ENCODE measurements around the gene RNF186. TPM values are rescaled to one million over a fixed set of nuclear protein-coding genes. Genes with fewer than 3 reads are reported as not detected.
"Not testable (repeated sequence)": the region's sequence is repeated elsewhere in the genome, so short reads cannot be mapped to it uniquely, and the experiment has no call there.

RNF186 gene
- total RNA-seq, 1 donor from 2014 or later = 0.05 TPM

GRCh38 chr1:19824541-19824940, 9.5 kb upstream of the RNF186 start:
- peak; percentile 71 for DNase-seq (ENCODE audit: low read depth)

DNA sequence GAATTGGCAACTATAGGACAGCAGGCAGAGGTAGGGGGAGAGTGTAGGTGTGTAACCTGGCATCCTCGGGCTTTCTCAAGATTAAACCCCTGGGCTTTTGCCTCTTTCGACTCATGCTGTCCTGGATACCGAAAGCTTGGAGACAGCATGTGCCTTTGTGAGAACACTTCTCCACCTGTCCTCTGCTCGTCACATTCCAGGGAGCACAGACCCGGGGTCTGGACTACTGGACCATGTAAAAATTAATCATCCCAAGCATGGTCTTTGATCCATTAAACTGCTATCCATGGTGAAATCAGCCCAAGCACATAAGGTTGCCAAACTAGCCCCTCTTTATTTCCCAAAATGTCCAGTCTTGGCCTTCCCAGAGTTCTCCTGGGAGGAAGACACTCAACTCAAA, 9.0 kb upstream of the RNF186 start:
- no peak for DNase-seq (ENCODE audit: low read depth)

GRCh38 chr1:19819701-19820100, 4.6 kb upstream of the RNF186 start:
- no peak for DNase-seq (ENCODE audit: low read depth)

DNA sequence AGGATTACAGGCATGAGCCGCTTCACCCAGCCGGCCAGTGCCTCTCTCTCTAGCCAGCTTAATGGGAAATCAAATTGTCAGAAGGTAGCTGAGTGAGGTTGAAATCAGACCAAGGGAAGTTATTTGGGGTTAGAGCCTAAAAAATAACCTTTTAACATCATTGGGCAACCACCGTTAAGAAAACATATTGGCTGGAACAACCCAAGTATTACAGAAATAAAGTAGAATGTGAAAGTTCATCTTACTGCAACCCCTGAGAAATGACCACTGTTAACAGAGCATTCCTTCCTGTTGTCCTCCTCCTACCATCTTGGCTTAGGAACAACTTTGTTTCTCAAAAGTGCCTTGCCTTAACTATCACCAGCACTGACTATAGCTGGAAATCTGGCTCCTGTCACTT, 3.2 kb upstream of the RNF186 start:
- DNase-seq (ENCODE audit: low read depth) = no peak

GRCh38 chr1:19817160-19817559, 2.1 kb upstream of the RNF186 start:
- no peak for DNase-seq (ENCODE audit: low read depth)

DNA sequence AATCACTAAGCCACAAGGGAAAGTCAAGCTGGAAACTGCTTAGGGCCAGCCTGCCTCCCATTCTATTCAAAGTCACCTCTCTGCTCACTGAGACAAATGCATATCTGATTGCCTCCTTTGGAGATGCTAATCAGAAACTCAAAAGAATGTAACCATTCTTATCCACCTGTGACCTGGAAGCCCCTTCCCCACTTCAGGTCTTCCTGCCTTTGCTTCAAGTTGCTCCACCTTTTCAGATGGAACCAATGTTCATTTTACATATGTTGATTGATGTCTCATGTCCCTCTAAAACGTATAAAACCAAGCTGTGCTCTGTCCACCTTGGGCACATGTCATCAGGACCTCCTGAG, 1.6 kb upstream of the RNF186 start:
- not testable (repeated sequence) for DNase-seq (ENCODE audit: low read depth)

- DNase-seq (ENCODE audit: low read depth) = peak; percentile 43
These were observed 986 bp upstream of the RNF186 start for GRCh38 chr1:19815801-19816736.

DNA sequence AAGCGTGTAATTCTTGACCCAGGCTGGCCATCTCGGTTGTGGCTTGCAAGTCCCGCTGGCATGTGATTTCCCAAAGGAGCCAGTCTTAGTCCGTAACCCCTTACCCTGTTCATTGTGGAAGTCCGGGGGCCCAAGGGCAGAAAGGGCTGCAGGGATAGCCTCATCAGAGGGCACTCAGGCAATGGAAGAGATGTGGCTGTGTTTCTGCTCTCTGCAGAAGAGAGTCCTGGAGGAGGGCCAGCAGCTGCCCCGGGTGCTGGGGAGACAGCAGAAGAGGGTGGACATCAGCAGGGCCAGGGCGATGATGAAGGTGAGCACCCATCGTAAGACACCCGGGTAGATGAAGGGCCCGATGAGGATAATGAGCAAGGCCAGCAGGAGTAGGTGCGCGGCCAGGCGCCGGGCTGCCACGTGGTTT, 830 bp downstream of the RNF186 start:
- no peak for DNase-seq (ENCODE audit: low read depth)

GRCh38 chr1:19813643-19813960, 1.5 kb downstream of the RNF186 start:
- DNase-seq (ENCODE audit: low read depth) = no peak

- no peak for DNase-seq (ENCODE audit: low read depth)
These were observed 2.0 kb downstream of the RNF186 start for GRCh38 chr1:19812875-19813642.

GRCh38 chr1:19811206-19811851, 3.8 kb downstream of the RNF186 start:
- peak; percentile 27 for DNase-seq (ENCODE audit: low read depth)

GRCh38 chr1:19809044-19809750, 5.9 kb downstream of the RNF186 start:
- peak; percentile 47 for DNase-seq (ENCODE audit: low read depth)

DNA sequence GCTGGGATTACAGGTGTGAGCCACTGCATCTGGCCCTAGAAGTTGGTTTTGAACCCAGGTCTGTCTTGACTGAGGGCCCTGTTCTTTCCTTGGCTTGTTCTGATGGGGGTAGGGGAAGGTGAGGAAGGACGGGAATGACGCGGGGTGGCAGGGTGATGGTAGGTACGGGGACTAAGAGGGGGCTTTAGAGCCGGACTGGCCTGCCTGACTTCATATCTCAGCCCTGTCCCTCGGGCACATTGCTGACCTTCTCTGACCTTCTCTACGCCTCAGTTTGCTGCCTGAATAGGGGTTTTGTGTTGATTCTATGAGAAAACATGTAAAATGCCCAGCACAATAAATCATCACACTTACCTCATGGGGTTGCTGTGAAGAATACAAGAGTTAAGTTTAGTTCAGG, 6.7 kb downstream of the RNF186 start:
- no peak for DNase-seq (ENCODE audit: low read depth)

- peak; percentile 99 for DNase-seq (ENCODE audit: low read depth)
These were observed 10.2 kb downstream of the RNF186 start for GRCh38 chr1:19804831-19805251.

- no peak for DNase-seq (ENCODE audit: low read depth)
These were observed 12.8 kb downstream of the RNF186 start for GRCh38 chr1:19802269-19802668.

- peak; percentile 79 for DNase-seq (ENCODE audit: low read depth)
These were observed 14.8 kb downstream of the RNF186 start for GRCh38 chr1:19800076-19800804.

GRCh38 chr1:19799230-19800075, 15.6 kb downstream of the RNF186 start, which contains the start of gene TMCO4:
TMCO4 (minus strand) TSS chr1:19799916; CDS start chr1:19780758, 19,158 bp downstream.
- no peak for DNase-seq (ENCODE audit: low read depth)

DNA sequence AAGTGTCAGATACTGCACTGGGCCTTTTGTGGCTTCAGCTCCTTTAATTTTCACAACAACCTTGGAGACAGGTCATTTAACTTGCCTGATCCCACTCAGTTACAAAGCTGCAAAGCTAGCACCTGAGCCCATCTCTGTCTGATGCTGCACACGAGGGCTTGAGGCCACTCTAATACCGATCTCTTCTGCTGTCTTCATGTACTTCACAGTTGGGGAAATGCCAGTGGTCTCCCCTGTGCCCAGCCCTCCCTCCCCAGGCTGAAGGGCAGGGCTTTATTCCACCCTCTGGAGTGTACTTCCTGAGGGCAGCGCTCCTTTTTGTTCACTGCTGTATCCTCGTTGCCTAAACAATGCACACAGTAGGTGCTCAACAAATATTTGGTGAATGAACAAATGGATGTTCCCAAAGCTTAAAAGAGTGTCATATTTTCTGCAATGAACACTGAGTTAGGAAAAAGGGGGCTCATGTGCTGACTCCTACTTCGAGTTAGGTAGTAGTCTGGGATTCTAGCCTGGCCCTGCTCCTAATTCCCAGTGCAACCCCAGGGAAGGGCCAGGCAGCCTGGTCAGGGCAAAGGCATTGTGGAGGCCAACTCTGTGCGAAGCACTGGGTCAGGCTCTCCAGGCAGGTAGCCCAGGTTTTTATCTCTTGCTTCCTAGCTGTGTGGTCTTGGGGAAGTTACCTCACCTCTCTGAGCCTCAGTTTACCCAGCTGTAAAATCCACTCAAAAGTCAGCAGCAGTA, 16.4 kb downstream of the RNF186 start:
- no peak for DNase-seq (ENCODE audit: low read depth)

DNA sequence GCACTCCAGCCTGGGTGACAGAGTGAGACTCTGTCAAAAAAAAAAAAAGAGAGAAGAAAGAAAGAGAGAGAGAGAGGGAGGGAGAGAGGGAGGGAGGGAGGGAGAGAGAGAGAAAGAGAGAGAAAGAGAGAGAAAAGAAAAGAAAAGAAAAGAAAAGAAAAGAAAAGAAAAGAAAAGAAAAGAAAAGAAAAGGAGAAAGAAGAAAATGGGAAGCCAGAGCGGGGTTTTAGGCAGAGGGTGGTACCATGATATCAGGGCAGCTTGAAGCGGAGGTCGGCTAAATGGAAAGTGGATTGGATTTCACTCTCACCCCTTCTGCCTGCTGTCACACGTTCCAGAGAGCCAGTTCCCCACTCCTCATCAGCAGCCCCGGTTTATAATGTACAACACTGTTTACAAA, 17.3 kb downstream of the RNF186 start:
- no peak for DNase-seq (ENCODE audit: low read depth)

Measured in renal cortical epithelial cell (primary cell).